A549 (cell line): ENCODE measurements around the gene ABI3. TPM values are rescaled to one million over a fixed set of nuclear protein-coding genes. Genes with fewer than 3 reads are reported as not detected.
A peak's percentile ranks its signal among the peaks of the same experiment; 100 is the strongest.

Source experiments
- ATAC-seq, 2 experiments: fragments of 200-7000 bp in 1 of 2; fragments of >200 bp in 1 of 2; cut with Nextera tagmentation in 1 of 2; cut with Tn5 transposase in 1 of 2; 3 replicates each; pipeline versions ENCODE4 v1.8.0 to v1.9.1; 2018 to 2020; ENCODE audit warnings: mild to moderate bottlenecking in 1 of 2, moderate library complexity in 1 of 2
- CTCF ChIA-PET: fragments of 300-600 bp; sonication (Branson Sonifier 250); formaldehyde crosslinking; extraction: SDS; loops from one replicate; lab custom pipeline; 2021; ENCODE audit warnings: antibody characterized with exemption, inconsistent platforms; lab: Yijun Ruan, JAX
- POLR2A ChIA-PET: fragments of 350-600 bp; formaldehyde crosslinking; extraction: SDS; loops from one replicate; lab custom pipeline; 2021; ENCODE audit warnings: antibody characterized with exemption, inconsistent platforms; lab: Yijun Ruan, JAX
- DNase-seq, 2 experiments: peaks; one replicate each; pipeline versions ENCODE4 v3.0.0 to v3.0.0-alpha.2; 2011 to 2016; ENCODE audit warnings: low read depth in 1 of 2, low spot score in 1 of 2
- FAIRE-seq: peaks from 2 replicates; lab custom pipeline; 2011; peaks lifted over from hg19 to GRCh38; lab: Jason Lieb, UNC
- H3K27ac ChIP-seq, 2 experiments: fragments of >200 bp; sonication (Bioruptor Twin); formaldehyde crosslinking; 3 replicates each; pipeline ENCODE4 v1.5.1; 2016 to 2017
- H3K4me1 ChIP-seq: fragments of >200 bp; sonication (Bioruptor Twin); formaldehyde crosslinking; 3 replicates; pipeline ENCODE4 v1.6.1; 2016
- H3K4me2 ChIP-seq: fragments of >200 bp; sonication (Bioruptor Twin); formaldehyde crosslinking; 3 replicates; pipeline ENCODE4 v1.6.1; 2016
- H3K4me3 ChIP-seq: fragments of >200 bp; sonication (Bioruptor Twin); formaldehyde crosslinking; 3 replicates; pipeline ENCODE4 v1.5.1; 2016
- H3K9me3 ChIP-seq: fragments of >200 bp; sonication (Bioruptor Twin); formaldehyde crosslinking; 3 replicates; pipeline ENCODE4 v1.6.1; 2016
- BHLHE40 ChIP-seq: IDR thresholded peaks from 2 replicates; pipeline ENCODE4 v1.6.1; 2012; ENCODE audit warnings: low read depth, low read length, inconsistent platforms
- CBX2 ChIP-seq: fragments of 200-600 bp; sonication (generic); IDR thresholded peaks from 2 replicates; pipeline ENCODE4 v1.6.1; 2016; ENCODE audit warnings: low read depth, mild to moderate bottlenecking, borderline replicate concordance
- CBX8 ChIP-seq: fragments of 200-600 bp; sonication (generic); IDR thresholded peaks from 2 replicates; pipeline ENCODE4 v1.6.1; 2016
- CTCF ChIP-seq: fragments of >200 bp; sonication (Bioruptor Twin); formaldehyde crosslinking; IDR thresholded peaks from 3 replicates; pipeline ENCODE4 v1.5.1; 2016
- EHF ChIP-seq: fragments of 250-450 bp; sonication (Bioruptor Pico); IDR thresholded peaks from 2 replicates; pipeline ENCODE4 v1.5.0; 2020; ENCODE audit warnings: mild to moderate bottlenecking
- EHMT2 ChIP-seq: fragments of 200-600 bp; sonication (generic); IDR thresholded peaks from 2 replicates; pipeline ENCODE4 v1.6.1; 2016; ENCODE audit warnings: antibody characterized with exemption, low read depth, mild to moderate bottlenecking, moderate library complexity
- EP300 ChIP-seq, 2 experiments: fragments of >200 bp; sonication (Bioruptor Twin); formaldehyde crosslinking; IDR thresholded peaks; 2 replicates in 1 of 2; 3 replicates in 1 of 2; pipeline ENCODE4 v1.6.1; 2016 to 2017
- FOSL2 ChIP-seq, 2 experiments: fragments of 450-650 bp in 1 of 2; fragments of >200 bp in 1 of 2; sonication (Bioruptor Twin) in 1 of 2; formaldehyde crosslinking; IDR thresholded peaks; 2 replicates each; pipeline versions ENCODE4 v1.5.0 to v1.6.1; 2016 to 2020; ENCODE audit warnings: mild to moderate bottlenecking in 1 of 2, moderate library complexity in 1 of 2
- FOXS1 ChIP-seq: fragments of 250-450 bp; sonication (Bioruptor Pico); IDR thresholded peaks from 2 replicates; pipeline ENCODE4 v1.5.0; 2020; ENCODE audit warnings: mild to moderate bottlenecking, moderate library complexity
- HDAC2 ChIP-seq: fragments of 200-600 bp; sonication (generic); IDR thresholded peaks from 2 replicates; pipeline ENCODE4 v1.6.1; 2016
- HEYL ChIP-seq: fragments of 250-450 bp; sonication (Bioruptor Pico); IDR thresholded peaks from 2 replicates; pipeline ENCODE4 v1.8.0; 2021; ENCODE audit warnings: mild to moderate bottlenecking, moderate library complexity
- HOXA7 ChIP-seq: fragments of 250-450 bp; sonication (Bioruptor Pico); IDR thresholded peaks from 2 replicates; pipeline ENCODE4 v1.5.0; 2020; ENCODE audit warnings: mild to moderate bottlenecking, moderate library complexity
- HOXB13 ChIP-seq: fragments of 250-450 bp; sonication (Bioruptor Pico); IDR thresholded peaks from 2 replicates; pipeline ENCODE4 v1.5.0; 2020; ENCODE audit warnings: low read depth, mild to moderate bottlenecking, moderate library complexity
- HOXB5 ChIP-seq: fragments of 250-450 bp; sonication (Bioruptor Pico); IDR thresholded peaks from 2 replicates; pipeline ENCODE4 v1.5.0; 2020; ENCODE audit warnings: mild to moderate bottlenecking, moderate library complexity
- JUN ChIP-seq, 2 experiments: fragments of >200 bp; sonication (Bioruptor Twin); formaldehyde crosslinking; IDR thresholded peaks; 2 replicates in 1 of 2; 3 replicates in 1 of 2; pipeline ENCODE4 v1.6.1; 2016 to 2017
- JUNB ChIP-seq: fragments of >200 bp; sonication (Bioruptor Twin); formaldehyde crosslinking; IDR thresholded peaks from 2 replicates; pipeline ENCODE4 v1.6.1; 2016
- KDM5A ChIP-seq: fragments of 200-600 bp; sonication (generic); IDR thresholded peaks from 2 replicates; pipeline ENCODE4 v1.6.1; 2016; ENCODE audit warnings: antibody characterized with exemption, mild to moderate bottlenecking
- NFE2L2 ChIP-seq: fragments of 150-350 bp; conservative IDR thresholded peaks from 2 replicates; pipeline ENCODE4 v1.6.1; 2014; ENCODE audit warnings: low read length
- POLR2A ChIP-seq: IDR thresholded peaks from 2 replicates; pipeline ENCODE4 v1.6.1; 2012; ENCODE audit warnings: mild to moderate bottlenecking, low read length
- REST ChIP-seq: fragments of 200-600 bp; sonication (generic); IDR thresholded peaks from 2 replicates; pipeline ENCODE4 v1.6.1; 2016; ENCODE audit warnings: antibody characterized with exemption, mild to moderate bottlenecking, moderate library complexity
- RFX5 ChIP-seq: fragments of 450-650 bp; IDR thresholded peaks from 2 replicates; pipeline ENCODE4 v1.7.1; 2014; ENCODE audit warnings: antibody characterized with exemption, mild to moderate bottlenecking, moderate library complexity
- RNF2 ChIP-seq: fragments of 200-600 bp; sonication (generic); IDR thresholded peaks from 2 replicates; pipeline ENCODE4 v1.6.1; 2016; ENCODE audit warnings: low read depth, mild to moderate bottlenecking, antibody characterized with exemption, moderate library complexity, borderline replicate concordance
- SREBF2 ChIP-seq: fragments of 450-650 bp; IDR thresholded peaks from 2 replicates; pipeline ENCODE4 v1.6.1; 2014; ENCODE audit warnings: mild to moderate bottlenecking, moderate library complexity
- TFCP2L1 ChIP-seq: fragments of 250-450 bp; sonication (Bioruptor Pico); IDR thresholded peaks from 2 replicates; pipeline ENCODE4 v1.5.0; 2021; ENCODE audit warnings: mild to moderate bottlenecking
- TP53 ChIP-seq: fragments of 250-450 bp; sonication (Bioruptor Pico); IDR thresholded peaks from 2 replicates; pipeline ENCODE4 v1.5.0; 2021; ENCODE audit warnings: mild to moderate bottlenecking, moderate library complexity
- ZNF302 ChIP-seq: fragments of 250-450 bp; sonication (Bioruptor Pico); IDR thresholded peaks from 2 replicates; pipeline ENCODE4 v1.9.0; 2021; ENCODE audit warnings: inconsistent platforms, mild to moderate bottlenecking, moderate library complexity
- ZSCAN20 ChIP-seq: fragments of 250-450 bp; sonication (Bioruptor Pico); IDR thresholded peaks from 2 replicates; pipeline ENCODE4 v1.8.0; 2022; ENCODE audit warnings: mild to moderate bottlenecking, moderate library complexity
- WGBS: methylation state at CpG from one replicate; pipeline ENCODE4 v1.1.6; 2017; ENCODE audit errors: missing lambda C conversion rate; 5-methylcytosine and 5-hydroxymethylcytosine counted together
- polyA plus RNA-seq, 4 experiments: library from polyadenylated mRNA; depleted of rRNA in 3 of 4; stranded (reverse); fragments of >200 nt; fragmentation: RNase III in 1 of 4; extraction: RNeasy Plus Mini Kit Qiagen cat#74134 plus additional on column Dnase treatment in 1 of 4; gene quantifications; 2 replicates in 3 of 4; 3 replicates in 1 of 4; pipeline ENCODE4 v1.2.3, GENCODE V29; 2011 to 2017
- TF ChIP-seq, protein P1 (sequence below): IDR thresholded peaks from 2 replicates; pipeline ENCODE4 v1.6.1; 2012
- TF ChIP-seq, protein P2 (sequence below): fragments of 250-450 bp; sonication (Bioruptor Pico); IDR thresholded peaks from 2 replicates; pipeline ENCODE4 v1.5.0; 2020; ENCODE audit warnings: low read depth, mild to moderate bottlenecking, moderate library complexity
- TF ChIP-seq, protein P3 (sequence below): IDR thresholded peaks from 2 replicates; pipeline ENCODE4 v1.6.1; 2012; ENCODE audit warnings: low read depth, borderline replicate concordance

ABI3 gene
- polyA plus RNA-seq, 2 of the 4 experiments (the other 2 are of a cell fraction), result not detected

- Histone ChIP-seq H3K4me2 (peak overlapping the region; percentile 6; the same call in 1 of the 3 replicates), H3K27ac (peak overlapping the region; percentile 37 to 67; a peak in 5 of 6 replicates), H3K4me1 (peaks cover 20% of the 10 kb centered on the region), H3K4me3 (no peak overlapping the region), H3K9me3 (no peaks in the 10 kb centered on the region)
- no peak for ATAC-seq
- POLR2A ChIA-PET, result interaction anchor here (0.7 kb wide), 1 partner anchor 110 kb away, joined by 3 read pairs; no protein-coding TSS in a partner anchor
- CTCF ChIA-PET, result interaction anchor here (0.8 to 17.4 kb wide), 9 partner anchors 9 to 384 kb away, joined by 3 to 224 read pairs (median 5); partner anchors contain the start of genes ABI3, GNGT2 and PHOSPHO1
- TF ChIP-seq, protein P1, sequence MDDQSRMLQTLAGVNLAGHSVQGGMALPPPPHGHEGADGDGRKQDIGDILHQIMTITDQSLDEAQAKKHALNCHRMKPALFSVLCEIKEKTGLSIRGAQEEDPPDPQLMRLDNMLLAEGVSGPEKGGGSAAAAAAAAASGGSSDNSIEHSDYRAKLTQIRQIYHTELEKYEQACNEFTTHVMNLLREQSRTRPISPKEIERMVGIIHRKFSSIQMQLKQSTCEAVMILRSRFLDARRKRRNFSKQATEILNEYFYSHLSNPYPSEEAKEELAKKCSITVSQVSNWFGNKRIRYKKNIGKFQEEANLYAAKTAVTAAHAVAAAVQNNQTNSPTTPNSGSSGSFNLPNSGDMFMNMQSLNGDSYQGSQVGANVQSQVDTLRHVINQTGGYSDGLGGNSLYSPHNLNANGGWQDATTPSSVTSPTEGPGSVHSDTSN, result no peak
- no peak for TF ChIP-seq CTCF
- TF ChIP-seq, protein P2, sequence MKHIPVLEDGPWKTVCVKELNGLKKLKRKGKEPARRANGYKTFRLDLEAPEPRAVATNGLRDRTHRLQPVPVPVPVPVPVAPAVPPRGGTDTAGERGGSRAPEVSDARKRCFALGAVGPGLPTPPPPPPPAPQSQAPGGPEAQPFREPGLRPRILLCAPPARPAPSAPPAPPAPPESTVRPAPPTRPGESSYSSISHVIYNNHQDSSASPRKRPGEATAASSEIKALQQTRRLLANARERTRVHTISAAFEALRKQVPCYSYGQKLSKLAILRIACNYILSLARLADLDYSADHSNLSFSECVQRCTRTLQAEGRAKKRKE, result no peak
- TF ChIP-seq SREBF2, result no peak
- TF ChIP-seq, protein P3, sequence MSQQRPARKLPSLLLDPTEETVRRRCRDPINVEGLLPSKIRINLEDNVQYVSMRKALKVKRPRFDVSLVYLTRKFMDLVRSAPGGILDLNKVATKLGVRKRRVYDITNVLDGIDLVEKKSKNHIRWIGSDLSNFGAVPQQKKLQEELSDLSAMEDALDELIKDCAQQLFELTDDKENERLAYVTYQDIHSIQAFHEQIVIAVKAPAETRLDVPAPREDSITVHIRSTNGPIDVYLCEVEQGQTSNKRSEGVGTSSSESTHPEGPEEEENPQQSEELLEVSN, result no peak
- TF ChIP-seq ZNF302 (CRISPR knock-in tag), result no peak
- TF ChIP-seq HOXA7 (CRISPR knock-in tag), result no peak
- TF ChIP-seq POLR2A, result no peak
- TF ChIP-seq JUN (IDR thresholded peaks at IDR 0.05), result no peak
- TF ChIP-seq EP300 (IDR thresholded peaks at IDR 0.05), result no peak
- no peak for TF ChIP-seq JUNB
- TF ChIP-seq RFX5, result no peak
- no peak for TF ChIP-seq KDM5A
- no peak for TF ChIP-seq BHLHE40
- TF ChIP-seq HOXB13 (CRISPR knock-in tag), result no peak
- TF ChIP-seq REST, result no peak
- TF ChIP-seq NFE2L2, result no peak
- 83% methylated on average over 2 of the region's 2 CpGs for WGBS
- peak in 1 of 2 experiments; percentile 23 for DNase-seq
- FAIRE-seq, result no peak
Measured at GRCh38 chr17:49198211-49198610, 12.3 kb upstream of the ABI3 start.

DNA sequence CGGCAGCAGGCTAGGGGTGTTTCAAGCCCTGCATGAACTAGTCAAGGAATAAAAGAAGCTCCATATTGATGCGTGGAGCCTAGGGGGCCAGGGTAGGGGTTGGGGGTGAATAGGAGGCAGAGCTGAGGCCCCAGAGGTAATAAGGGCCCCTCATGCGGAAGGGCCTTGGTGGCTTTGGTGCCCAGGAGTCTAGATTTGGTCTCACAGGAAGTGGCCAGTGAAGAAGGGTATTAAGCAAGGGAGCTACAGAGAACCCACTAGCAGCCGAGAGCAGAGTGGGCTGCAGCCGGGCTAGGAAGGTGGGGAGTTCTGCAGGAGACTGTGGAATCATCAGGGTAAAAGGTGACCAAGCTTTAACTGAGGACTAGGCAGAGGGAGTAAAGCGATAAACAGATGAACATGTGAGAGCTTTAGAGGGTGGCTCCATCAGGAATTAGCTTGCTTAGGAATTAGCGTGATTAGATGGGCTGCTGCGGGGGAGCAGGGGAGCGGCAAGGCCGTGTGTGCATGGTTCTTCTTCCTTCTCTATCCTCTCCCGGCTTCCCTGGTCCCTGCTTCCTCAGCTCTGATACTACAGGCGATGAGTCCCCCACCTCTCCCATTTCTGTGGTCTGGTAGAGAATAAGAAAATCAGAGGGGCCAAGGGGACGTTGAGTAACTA is 10.0 kb upstream of the ABI3 start:
- DNase-seq (no peak), ATAC-seq (no peak), FAIRE-seq (no peak)
- Histone ChIP-seq H3K27ac (no peak overlapping the region), H3K4me2 (no peak overlapping the region), H3K9me3 (no peaks in the 10 kb centered on the region), H3K4me1 (peaks cover 15% of the 10 kb centered on the region), H3K4me3 (no peak overlapping the region)
- POLR2A ChIA-PET, result no interaction called here
- CTCF ChIA-PET, result interaction anchor here (0.7 to 17.4 kb wide), 9 partner anchors 8 to 564 kb away, joined by 3 to 224 read pairs (median 8); partner anchors contain the start of genes ABI3, GNGT2 and PHOSPHO1
- WGBS, result 82% methylated on average over 13 of the region's 13 CpGs
- TF ChIP-seq HOXB5 (no peak), RNF2 (no peak), JUNB (no peak), TFCP2L1 (CRISPR knock-in tag) (no peak), EHMT2 (no peak), EHF (no peak), HEYL (CRISPR knock-in tag) (no peak), FOXS1 (CRISPR knock-in tag) (no peak), CBX8 (no peak), HDAC2 (no peak), FOSL2 (IDR thresholded peaks at IDR 0.05) (no peak), FOSL2 (CRISPR knock-in tag; IDR thresholded peaks at IDR 0.05) (no peak), ZSCAN20 (CRISPR knock-in tag) (no peak), TP53 (CRISPR knock-in tag) (no peak), ZNF302 (CRISPR knock-in tag) (no peak), CBX2 (no peak), KDM5A (no peak)
- TF ChIP-seq, protein P3, result no peak
